Activated naive CD8-positive, alpha-beta T cell treated with anti-CD3 and anti-CD28 coated beads for 36 hours (primary cell): Measurements from ENCODE around the gene ATP7A. TPM values are rescaled to one million over a fixed set of nuclear protein-coding genes. Genes with fewer than 3 reads are reported as not detected.
A peak's percentile ranks its signal among the peaks of the same experiment; 100 is the strongest.
"Not testable (repeated sequence)": the region's sequence is repeated elsewhere in the genome, so short reads cannot be mapped to it uniquely, and the experiment has no call there.

Experiments
- DNase-seq: peaks from one replicate; pipeline ENCODE4 v3.0.0; 2021
- H3K27ac Mint-ChIP-seq: one replicate; pipeline ENCODE4 v1.8.0; 2022; ENCODE audit warnings: mild to moderate bottlenecking, moderate library complexity, mixed read lengths
- H3K27me3 Mint-ChIP-seq: one replicate; pipeline ENCODE4 v1.8.0; 2022; ENCODE audit warnings: mild to moderate bottlenecking, mixed read lengths
- H3K36me3 Mint-ChIP-seq: one replicate; pipeline ENCODE4 v1.8.0; 2021; ENCODE audit warnings: mild to moderate bottlenecking, mixed read lengths
- H3K4me1 Mint-ChIP-seq: one replicate; pipeline ENCODE4 v1.8.0; 2021; ENCODE audit warnings: mixed read lengths
- H3K4me3 Mint-ChIP-seq: one replicate; pipeline ENCODE4 v1.8.0; 2022; ENCODE audit warnings: mild to moderate bottlenecking, moderate library complexity, mixed read lengths
- H3K9me3 Mint-ChIP-seq: one replicate; pipeline ENCODE4 v1.8.0; 2022; ENCODE audit warnings: mixed read lengths
- total RNA-seq, 2 experiments: library from RNA; stranded (reverse); gene quantifications; one replicate each; pipeline ENCODE4 v1.2.3, GENCODE V29; 2021

ATP7A gene
- 1 to 10 TPM; 6.4 to 7.0 TPM for total RNA-seq

GRCh38 chrX:77910108-77910840, at the start of gene ATP7A:
ATP7A (plus strand) TSS chrX:77910693; CDS start chrX:77971642, 60,949 bp downstream.
- Mint-ChIP-seq H3K9me3 (no peaks in the 10 kb centered on the region), H3K36me3 (peaks cover 2% of the 10 kb centered on the region), H3K27ac (peak within 1 kb of the TSS; percentile 98), H3K27me3 (no peaks in the 10 kb centered on the region), H3K4me1 (peaks cover 18% of the 10 kb centered on the region), H3K4me3 (peak within 1 kb of the TSS; percentile 98)
- peak; percentile 88 for DNase-seq

- H3K4me3 Mint-ChIP-seq, result no peak overlapping the region
- H3K4me1 Mint-ChIP-seq, result peaks cover 3% of the 10 kb centered on the region
- DNase-seq, result no peak
- no peaks in the 10 kb centered on the region for H3K9me3 Mint-ChIP-seq
- peaks cover 8% of the 10 kb centered on the region for H3K36me3 Mint-ChIP-seq
- no peak overlapping the region for H3K27ac Mint-ChIP-seq
- no peaks in the 10 kb centered on the region for H3K27me3 Mint-ChIP-seq
Measured at GRCh38 chrX:77875372-77875771, 35.1 kb upstream of the ATP7A start.

GRCh38 chrX:77881418-77881817, 29.1 kb upstream of the ATP7A start:
- not testable (repeated sequence) for DNase-seq, H3K27ac Mint-ChIP-seq, H3K4me1 Mint-ChIP-seq, H3K4me3 Mint-ChIP-seq, H3K27me3 Mint-ChIP-seq, H3K9me3 Mint-ChIP-seq, H3K36me3 Mint-ChIP-seq

GRCh38 chrX:77892887-77893286, 17.6 kb upstream of the ATP7A start:
- no peaks in the 10 kb centered on the region for H3K27me3 Mint-ChIP-seq
- H3K4me1 Mint-ChIP-seq, result peaks cover 17% of the 10 kb centered on the region
- H3K36me3 Mint-ChIP-seq, result peaks cover 12% of the 10 kb centered on the region
- no peaks in the 10 kb centered on the region for H3K9me3 Mint-ChIP-seq
- H3K4me3 Mint-ChIP-seq, result peak overlapping the region; percentile 50
- H3K27ac Mint-ChIP-seq, result no peak overlapping the region
- DNase-seq, result no peak

GRCh38 chrX:77893713-77894112, 16.8 kb upstream of the ATP7A start:
- H3K9me3 Mint-ChIP-seq, result no peaks in the 10 kb centered on the region
- H3K27ac Mint-ChIP-seq, result no peak overlapping the region
- no peaks in the 10 kb centered on the region for H3K27me3 Mint-ChIP-seq
- no peak for DNase-seq
- H3K4me3 Mint-ChIP-seq, result peak overlapping the region; percentile 50
- H3K36me3 Mint-ChIP-seq, result peaks cover 12% of the 10 kb centered on the region
- H3K4me1 Mint-ChIP-seq, result peaks cover 17% of the 10 kb centered on the region

DNA sequence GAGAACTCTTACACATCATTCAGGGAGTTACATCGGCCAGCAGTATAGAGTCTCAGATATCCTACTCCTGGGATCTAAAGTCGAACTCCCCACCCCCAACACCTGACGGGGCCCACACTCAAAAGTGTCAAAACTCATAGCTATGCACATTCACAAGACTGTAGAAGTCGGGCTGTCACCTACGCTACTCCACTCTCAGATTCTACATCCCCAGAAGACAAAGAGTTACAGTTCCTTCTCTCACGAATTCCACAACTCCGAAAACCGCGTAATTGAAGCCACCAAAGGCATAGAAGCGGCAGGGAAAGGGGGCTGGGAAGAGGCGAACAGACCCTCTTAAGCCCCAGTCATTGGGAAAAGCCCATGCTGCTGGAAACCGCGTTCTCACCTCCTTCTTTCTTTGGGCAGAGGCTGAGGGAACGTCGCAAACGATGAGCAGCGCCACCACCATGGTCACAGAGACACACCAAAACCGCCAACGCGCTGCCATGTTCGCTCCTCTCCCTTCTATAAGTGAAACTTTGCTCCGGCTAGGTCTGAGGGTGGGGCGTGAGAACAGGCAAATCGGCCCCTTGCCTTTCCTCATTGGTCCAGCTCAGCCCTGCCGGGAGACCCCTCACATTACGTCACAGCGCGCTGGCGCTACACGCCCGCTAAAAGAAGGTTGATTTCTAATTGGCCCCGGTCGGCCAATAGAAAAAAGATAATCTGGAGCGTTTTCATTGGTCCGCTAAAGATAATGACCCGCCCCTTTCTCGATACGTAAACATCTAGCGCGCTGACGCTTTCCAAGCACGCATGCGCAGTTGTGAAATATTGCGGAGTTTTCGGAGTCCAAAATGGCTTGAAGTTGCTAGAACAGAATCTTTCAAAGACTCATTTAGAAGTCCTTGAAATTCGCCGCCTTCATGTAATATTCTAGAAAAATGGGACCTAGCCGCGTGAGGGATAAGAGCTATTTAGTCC, 15.3 kb upstream of the ATP7A start, which contains the start of gene MAGT1:
Gene MAGT1 (minus strand): TSS at position 515 of the 966 bp plus-strand sequence. CDS start 25 bp downstream, at position 490.
- Mint-ChIP-seq H3K36me3 (peaks cover 8% of the 10 kb centered on the region), H3K9me3 (no peaks in the 10 kb centered on the region), H3K4me1 (peaks cover 12% of the 10 kb centered on the region), H3K27me3 (no peaks in the 10 kb centered on the region), H3K27ac (peak within 1 kb of the TSS; percentile 99), H3K4me3 (peak within 1 kb of the TSS; percentile 98)
- peak; percentile 88 for DNase-seq

- H3K36me3 Mint-ChIP-seq, result peaks cover 25% of the 10 kb centered on the region
- peak; percentile 53 for DNase-seq
- no peaks in the 10 kb centered on the region for H3K9me3 Mint-ChIP-seq
- peak within 1 kb of the TSS; percentile 97 for H3K27ac Mint-ChIP-seq
- H3K4me3 Mint-ChIP-seq, result peak within 1 kb of the TSS; percentile 96
- H3K4me1 Mint-ChIP-seq, result peaks cover 10% of the 10 kb centered on the region
- H3K27me3 Mint-ChIP-seq, result no peaks in the 10 kb centered on the region
Measured at GRCh38 chrX:77899081-77899828, 11.2 kb upstream of the ATP7A start, which contains the start of gene COX7B. COX7B (plus strand) TSS chrX:77899468; CDS start chrX:77899554, 86 bp downstream.

- no peaks in the 10 kb centered on the region for H3K27me3 Mint-ChIP-seq
- no peaks in the 10 kb centered on the region for H3K9me3 Mint-ChIP-seq
- H3K4me1 Mint-ChIP-seq, result peaks cover 10% of the 10 kb centered on the region
- peak overlapping the region; percentile 97 for H3K27ac Mint-ChIP-seq
- H3K36me3 Mint-ChIP-seq, result peaks cover 25% of the 10 kb centered on the region
- H3K4me3 Mint-ChIP-seq, result peak overlapping the region; percentile 96
- no peak for DNase-seq
Measured at GRCh38 chrX:77900688-77901087, 9.8 kb upstream of the ATP7A start.

GRCh38 chrX:77901506-77901905, 9.0 kb upstream of the ATP7A start:
- Mint-ChIP-seq H3K9me3 (no peaks in the 10 kb centered on the region), H3K4me1 (peaks cover 10% of the 10 kb centered on the region), H3K36me3 (peaks cover 25% of the 10 kb centered on the region), H3K27me3 (no peaks in the 10 kb centered on the region), H3K4me3 (peak overlapping the region; percentile 96), H3K27ac (peak overlapping the region; percentile 46)
- no peak for DNase-seq

GRCh38 chrX:77917294-77917933, 6.9 kb downstream of the ATP7A start:
- no peaks in the 10 kb centered on the region for H3K9me3 Mint-ChIP-seq
- DNase-seq, result no peak
- H3K27ac Mint-ChIP-seq, result peak overlapping the region; percentile 35
- H3K36me3 Mint-ChIP-seq, result peaks cover 5% of the 10 kb centered on the region
- peak overlapping the region; percentile 62 for H3K4me3 Mint-ChIP-seq
- no peaks in the 10 kb centered on the region for H3K27me3 Mint-ChIP-seq
- H3K4me1 Mint-ChIP-seq, result peaks cover 30% of the 10 kb centered on the region

GRCh38 chrX:77918568-77918967, 8.1 kb downstream of the ATP7A start:
- DNase-seq, result no peak
- Mint-ChIP-seq H3K27ac (no peak overlapping the region), H3K4me1 (peaks cover 27% of the 10 kb centered on the region), H3K9me3 (no peaks in the 10 kb centered on the region), H3K4me3 (no peak overlapping the region), H3K36me3 (peaks cover 5% of the 10 kb centered on the region), H3K27me3 (no peaks in the 10 kb centered on the region)

DNA sequence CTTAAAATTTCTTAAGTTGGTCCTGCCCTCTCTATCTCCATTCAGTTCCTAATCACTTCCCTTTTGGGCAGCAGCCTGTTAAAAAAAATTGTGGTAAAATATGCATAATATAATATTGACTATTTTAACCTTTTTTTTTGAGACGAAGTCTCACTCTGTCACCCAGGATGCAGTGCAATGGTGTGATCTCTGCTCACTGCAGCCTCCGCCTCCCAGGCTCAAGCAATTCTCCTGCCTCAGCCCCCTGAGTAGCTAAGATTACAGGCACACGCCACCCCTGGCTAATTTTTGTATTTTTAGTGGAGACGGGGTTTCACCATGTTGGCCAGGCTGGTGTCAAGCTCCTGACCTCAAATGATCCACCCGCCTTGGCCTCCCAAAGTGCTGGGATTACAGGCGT, 8.9 kb downstream of the ATP7A start:
- H3K4me3 Mint-ChIP-seq, H3K27ac Mint-ChIP-seq, H3K9me3 Mint-ChIP-seq, DNase-seq, H3K36me3 Mint-ChIP-seq, H3K27me3 Mint-ChIP-seq: not testable (repeated sequence)
- H3K4me1 Mint-ChIP-seq, result peaks cover 27% of the 10 kb centered on the region

DNA sequence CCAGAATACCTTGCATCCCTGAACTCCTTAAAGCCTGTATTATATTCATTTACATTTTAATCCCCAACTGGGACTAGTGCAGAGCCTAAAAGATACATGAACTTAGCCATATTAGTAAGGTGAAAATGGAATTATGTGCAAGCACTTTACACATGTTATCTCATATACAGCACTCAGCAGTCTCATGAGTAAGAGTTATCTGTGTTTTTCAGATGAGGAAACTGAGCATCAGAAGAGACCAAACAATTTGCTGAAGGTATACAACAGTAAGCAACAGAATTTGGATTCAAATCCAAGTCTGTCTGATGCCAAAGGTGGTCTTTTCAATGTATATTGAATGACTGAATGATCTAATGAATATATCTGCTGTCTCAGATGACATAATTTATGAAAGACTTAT, 12.3 kb downstream of the ATP7A start:
- H3K4me3 Mint-ChIP-seq, result no peak overlapping the region
- no peak overlapping the region for H3K27ac Mint-ChIP-seq
- peaks cover 20% of the 10 kb centered on the region for H3K4me1 Mint-ChIP-seq
- H3K36me3 Mint-ChIP-seq, result peaks cover 8% of the 10 kb centered on the region
- no peaks in the 10 kb centered on the region for H3K9me3 Mint-ChIP-seq
- no peaks in the 10 kb centered on the region for H3K27me3 Mint-ChIP-seq
- no peak for DNase-seq

GRCh38 chrX:77924320-77924859, 13.9 kb downstream of the ATP7A start:
- peaks cover 14% of the 10 kb centered on the region for H3K4me1 Mint-ChIP-seq
- DNase-seq, result no peak
- H3K9me3 Mint-ChIP-seq, result no peaks in the 10 kb centered on the region
- no peaks in the 10 kb centered on the region for H3K27me3 Mint-ChIP-seq
- no peak overlapping the region for H3K4me3 Mint-ChIP-seq
- peaks cover 9% of the 10 kb centered on the region for H3K36me3 Mint-ChIP-seq
- H3K27ac Mint-ChIP-seq, result no peak overlapping the region
